Uterus (tissue), 2 donors: ENCODE measurements around the gene NASP.

ENCODE experiments used
- CTCF ChIP-seq, 4 experiments: fragments of 200-600 bp in 2 of 4; fragments of 450-650 bp in 2 of 4; sonication (generic) in 2 of 4; IDR thresholded peaks; one replicate each; pipeline ENCODE4 v1.5.1; 2016 to 2019; ENCODE audit warnings: antibody characterized with exemption in 4 of 4, mild to moderate bottlenecking in 2 of 4, moderate library complexity in 1 of 4
- POLR2A ChIP-seq, 2 donors: fragments of 450-650 bp; IDR thresholded peaks; one replicate each; pipeline ENCODE4 v1.6.1; 2016; ENCODE audit warnings: antibody characterized with exemption in 2 of 2, mild to moderate bottlenecking in 1 of 2, moderate library complexity in 1 of 2

DNA sequence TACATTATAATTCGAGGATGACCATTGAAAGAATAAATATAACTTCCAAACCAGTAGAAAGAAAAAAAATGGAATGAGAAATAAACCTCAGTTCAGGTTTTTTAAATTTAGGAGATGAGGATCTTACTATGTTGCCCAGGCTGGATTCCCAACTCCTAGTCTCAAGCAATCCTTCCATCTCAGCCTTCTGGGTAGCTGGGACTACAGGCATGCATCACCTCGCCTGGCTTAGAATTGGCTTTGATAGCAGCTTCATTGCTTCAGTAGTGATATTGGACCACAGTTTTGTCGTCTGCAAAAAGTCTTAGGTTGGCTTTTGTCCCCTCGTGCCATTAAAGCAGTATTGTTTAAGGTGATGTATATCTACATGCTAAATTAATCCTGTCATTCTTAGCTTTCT is 2.9 kb downstream of the NASP start:
- TF ChIP-seq CTCF (IDR thresholded peaks at IDR 0.05) (no peak), POLR2A (IDR thresholded peaks at IDR 0.05) (no peak)
